Retinal pigment epithelial cell (primary cell): ENCODE results near the gene RIMBP2.

Experiments
- DNase-seq: peaks from one replicate; pipeline ENCODE4 v3.0.0-alpha.2; 2010; ENCODE audit warnings: low read depth
- H3K4me3 ChIP-seq: 2 replicates; pipeline ENCODE4 v1.5.1; 2011; ENCODE audit warnings: mild to moderate bottlenecking, low read length, control low read depth, moderate library complexity
- TF ChIP-seq, protein P1 (sequence below): conservative IDR thresholded peaks from 2 replicates; pipeline ENCODE4 v1.5.1; 2011; ENCODE audit warnings: low read depth, low read length, control low read depth, inconsistent platforms

The RIMBP2 gene

DNA sequence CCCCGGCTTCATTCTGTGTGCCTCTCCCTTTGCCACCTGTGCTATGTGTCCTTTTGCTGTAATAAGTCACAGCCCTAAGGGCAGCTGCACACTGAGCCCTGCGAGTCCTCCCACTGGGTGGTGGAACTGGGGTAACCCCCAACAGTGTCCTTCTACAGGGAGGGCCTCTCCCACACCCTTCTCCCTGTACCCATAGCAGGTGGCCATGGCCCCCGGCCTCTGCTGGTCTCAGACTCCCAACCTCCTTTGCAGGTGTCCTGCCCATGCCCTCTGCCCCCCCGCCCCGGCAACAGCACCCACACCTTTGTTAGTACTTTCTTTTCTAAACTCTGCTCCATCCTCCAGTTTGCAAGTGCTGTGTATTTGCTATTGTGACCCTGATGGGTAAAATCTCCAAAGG, 206.6 kb downstream of the RIMBP2 start:
- H3K4me3 ChIP-seq, result no peak overlapping the region
- no peak for DNase-seq
- TF ChIP-seq, protein P1, sequence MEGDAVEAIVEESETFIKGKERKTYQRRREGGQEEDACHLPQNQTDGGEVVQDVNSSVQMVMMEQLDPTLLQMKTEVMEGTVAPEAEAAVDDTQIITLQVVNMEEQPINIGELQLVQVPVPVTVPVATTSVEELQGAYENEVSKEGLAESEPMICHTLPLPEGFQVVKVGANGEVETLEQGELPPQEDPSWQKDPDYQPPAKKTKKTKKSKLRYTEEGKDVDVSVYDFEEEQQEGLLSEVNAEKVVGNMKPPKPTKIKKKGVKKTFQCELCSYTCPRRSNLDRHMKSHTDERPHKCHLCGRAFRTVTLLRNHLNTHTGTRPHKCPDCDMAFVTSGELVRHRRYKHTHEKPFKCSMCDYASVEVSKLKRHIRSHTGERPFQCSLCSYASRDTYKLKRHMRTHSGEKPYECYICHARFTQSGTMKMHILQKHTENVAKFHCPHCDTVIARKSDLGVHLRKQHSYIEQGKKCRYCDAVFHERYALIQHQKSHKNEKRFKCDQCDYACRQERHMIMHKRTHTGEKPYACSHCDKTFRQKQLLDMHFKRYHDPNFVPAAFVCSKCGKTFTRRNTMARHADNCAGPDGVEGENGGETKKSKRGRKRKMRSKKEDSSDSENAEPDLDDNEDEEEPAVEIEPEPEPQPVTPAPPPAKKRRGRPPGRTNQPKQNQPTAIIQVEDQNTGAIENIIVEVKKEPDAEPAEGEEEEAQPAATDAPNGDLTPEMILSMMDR, result no peak

DNA sequence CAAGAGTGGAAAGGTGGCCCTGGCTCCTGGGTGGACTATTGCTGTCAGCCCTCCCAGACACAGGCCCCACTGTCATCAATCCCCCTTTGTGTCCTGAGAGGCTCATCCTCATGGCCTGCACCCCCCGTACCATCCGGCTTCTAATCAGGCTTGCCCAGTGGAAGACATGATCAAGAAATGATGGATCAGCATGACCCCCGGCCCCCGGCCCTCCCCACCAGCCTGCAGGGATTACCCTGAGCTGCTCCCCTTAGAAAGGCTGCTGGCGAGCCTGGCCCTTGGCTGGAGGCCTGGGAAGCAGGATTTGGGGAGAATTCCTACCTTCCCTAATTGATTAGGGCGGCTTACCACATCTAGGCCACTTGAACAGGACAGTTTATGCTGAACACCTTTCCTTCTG, 207.3 kb downstream of the RIMBP2 start:
- no peak for DNase-seq
- no peak overlapping the region for H3K4me3 ChIP-seq
- TF ChIP-seq, protein P1, result no peak

DNA sequence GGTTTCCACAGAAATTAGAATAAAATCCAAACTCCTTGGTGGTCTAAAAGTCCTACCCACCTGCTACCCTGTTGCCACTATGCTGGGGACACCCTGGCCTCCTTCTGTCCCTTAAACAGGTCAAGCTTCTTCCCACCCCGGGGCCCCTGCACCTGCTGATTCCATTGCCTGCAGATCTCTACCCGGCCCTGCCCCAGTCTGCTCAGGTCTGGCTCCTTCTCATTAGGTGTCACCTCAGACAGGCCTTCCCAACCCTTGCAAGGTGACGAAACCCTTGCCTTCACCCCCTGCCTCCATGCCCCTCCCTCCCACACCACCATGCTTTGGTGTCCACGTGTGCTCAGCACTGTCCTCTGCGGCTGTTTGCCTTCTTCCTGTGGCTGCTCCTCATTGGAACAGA, 207.8 kb downstream of the RIMBP2 start:
- TF ChIP-seq, protein P1, result no peak
- no peak for DNase-seq
- H3K4me3 ChIP-seq, result no peak overlapping the region

DNA sequence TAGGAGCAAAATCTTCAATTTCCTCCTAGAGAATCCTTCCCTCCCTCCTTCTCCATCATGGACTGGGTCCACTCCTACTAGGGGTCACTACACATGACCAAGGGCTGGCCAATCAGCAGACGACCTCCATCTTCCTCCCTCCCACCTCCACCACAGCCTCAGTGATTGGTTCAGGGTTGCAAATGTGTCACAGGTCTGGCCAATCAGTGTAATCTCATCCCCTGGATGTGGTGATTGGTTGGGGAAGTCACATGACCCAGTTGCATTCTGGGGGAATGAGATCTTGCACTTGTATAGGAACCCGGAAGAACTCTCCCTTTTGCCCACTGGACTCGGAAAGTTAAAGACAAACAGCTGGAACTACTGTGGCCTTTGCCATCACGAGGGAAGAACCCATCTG, 209.3 kb downstream of the RIMBP2 start:
- DNase-seq, result no peak
- no peak overlapping the region for H3K4me3 ChIP-seq
- TF ChIP-seq, protein P1, result no peak

DNA sequence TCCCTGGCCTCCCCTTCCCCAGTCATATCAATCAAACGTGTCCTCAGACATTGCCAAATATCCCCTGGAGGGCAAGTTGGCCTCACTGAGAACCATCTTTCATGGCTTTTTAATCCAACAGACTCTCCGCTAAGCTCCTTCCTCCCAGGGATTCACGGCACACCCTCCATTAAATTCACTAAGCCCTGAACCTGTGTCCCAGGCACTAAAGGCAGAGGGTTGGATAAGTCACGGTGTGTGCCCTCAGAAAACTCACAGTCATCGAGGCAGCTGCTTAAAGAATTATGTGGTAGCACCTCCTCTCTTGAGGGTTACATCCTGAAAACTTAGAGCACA, 211.3 kb downstream of the RIMBP2 start:
- H3K4me3 ChIP-seq, result no peak overlapping the region
- TF ChIP-seq, protein P1, result no peak
- no peak for DNase-seq

DNA sequence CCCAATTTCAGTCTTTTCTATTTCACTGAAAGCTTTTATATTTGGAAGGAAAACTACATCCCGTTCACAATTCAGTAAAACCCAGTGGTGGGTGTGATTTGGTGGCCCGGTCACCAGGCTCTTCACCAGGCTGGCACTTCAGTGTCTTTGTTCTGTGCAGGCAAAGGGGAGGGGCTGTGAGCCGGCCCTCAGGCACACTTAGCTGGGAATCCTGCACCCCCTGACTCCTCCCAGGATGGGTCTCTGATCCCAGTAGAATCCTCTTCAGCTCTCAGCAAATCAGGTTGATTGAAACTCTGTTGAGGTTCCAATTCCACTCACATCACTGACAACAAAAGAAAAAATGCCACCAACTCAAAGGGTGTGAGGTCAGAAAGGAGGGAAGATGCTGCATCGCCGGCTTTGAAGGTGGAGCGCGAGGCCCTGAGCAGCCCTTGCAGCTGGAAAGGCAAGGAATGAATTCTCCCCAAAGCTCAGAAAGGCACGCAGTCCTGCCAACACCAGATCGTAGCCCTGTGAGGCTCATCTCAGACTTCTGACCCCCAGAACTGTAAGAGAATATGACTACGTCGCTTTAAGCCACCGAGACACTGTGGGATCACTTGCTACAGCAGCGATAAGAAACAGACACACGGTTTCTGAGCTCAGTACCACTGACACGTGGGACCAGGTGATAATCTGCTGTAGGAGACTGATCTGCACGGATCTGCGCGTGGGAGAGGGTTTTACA, 211.8 kb downstream of the RIMBP2 start:
- no peak overlapping the region for H3K4me3 ChIP-seq
- DNase-seq, result no peak
- TF ChIP-seq, protein P1, result no peak

DNA sequence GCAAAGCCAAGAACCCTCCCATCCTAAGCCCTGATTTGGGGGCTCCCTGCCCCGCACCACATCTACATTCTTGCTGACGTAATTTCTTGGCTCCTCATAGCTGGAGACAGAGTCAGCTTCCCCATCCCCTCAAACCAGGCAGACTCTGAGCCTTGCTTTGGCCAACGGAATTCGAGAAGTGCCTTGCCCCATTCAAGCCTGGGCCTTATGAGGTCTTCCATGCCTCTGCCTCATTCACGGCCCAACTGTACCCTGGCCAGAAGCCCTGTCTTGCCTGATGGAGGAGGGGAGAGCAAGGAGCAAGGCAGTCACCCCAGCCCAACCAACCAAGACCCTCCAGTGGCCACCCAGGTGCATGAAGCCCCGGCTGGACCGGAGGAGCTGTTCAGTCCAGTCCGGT, 214.3 kb downstream of the RIMBP2 start:
- no peak overlapping the region for H3K4me3 ChIP-seq
- TF ChIP-seq, protein P1, result no peak
- DNase-seq, result no peak
